Kidney tubule cell (primary cell): Measurements from ENCODE around the gene MYO3B.
"Not testable (repeated sequence)": the region's sequence is repeated elsewhere in the genome, so short reads cannot be mapped to it uniquely, and the experiment has no call there.

Experiments
- DNase-seq: peaks from one replicate; pipeline ENCODE4 v3.0.0-alpha.2; 2018; ENCODE audit warnings: low spot score

Gene MYO3B

GRCh38 chr2:170509452-170510193 is 331.7 kb downstream of the MYO3B start:
- DNase-seq = no peak

GRCh38 chr2:170512266-170512665 is 334.3 kb downstream of the MYO3B start:
- no peak for DNase-seq

GRCh38 chr2:170514140-170514539 is 336.2 kb downstream of the MYO3B start:
- DNase-seq = peak; percentile 12

- DNase-seq = no peak
Observed at GRCh38 chr2:170517538-170517937, 339.6 kb downstream of the MYO3B start.

GRCh38 chr2:170518911-170519310 is 341.0 kb downstream of the MYO3B start:
- DNase-seq = no peak

- no peak for DNase-seq
Observed at GRCh38 chr2:170521299-170521698, 343.4 kb downstream of the MYO3B start.

- DNase-seq = no peak
Observed at GRCh38 chr2:170523506-170523905, 345.6 kb downstream of the MYO3B start.

- DNase-seq = peak; percentile 59
Observed at GRCh38 chr2:170524828-170525565, 347.1 kb downstream of the MYO3B start.

- peak; percentile 96 for DNase-seq
Observed at GRCh38 chr2:170525566-170525900, 347.6 kb downstream of the MYO3B start.

GRCh38 chr2:170530284-170530745 is 352.4 kb downstream of the MYO3B start:
- peak; percentile 60 for DNase-seq

GRCh38 chr2:170530803-170531564 is 353.0 kb downstream of the MYO3B start:
- no peak for DNase-seq

- DNase-seq = no peak
Observed at GRCh38 chr2:170531876-170532275, 353.9 kb downstream of the MYO3B start.

- peak; percentile 31 for DNase-seq
Observed at GRCh38 chr2:170533156-170533555, 355.2 kb downstream of the MYO3B start.

GRCh38 chr2:170535552-170535951 is 357.6 kb downstream of the MYO3B start:
- no peak for DNase-seq

GRCh38 chr2:170544817-170545216 is 366.9 kb downstream of the MYO3B start:
- no peak for DNase-seq

GRCh38 chr2:170548304-170548703 is 370.4 kb downstream of the MYO3B start:
- no peak for DNase-seq

- no peak for DNase-seq
Observed at GRCh38 chr2:170550501-170550900, 372.6 kb downstream of the MYO3B start.

- not testable (repeated sequence) for DNase-seq
Observed at GRCh38 chr2:170551899-170552298, 374.0 kb downstream of the MYO3B start.

- no peak for DNase-seq
Observed at GRCh38 chr2:170553748-170554147, 375.8 kb downstream of the MYO3B start.

- DNase-seq = peak; percentile 79
Observed at GRCh38 chr2:170554278-170554955, 376.5 kb downstream of the MYO3B start.

- DNase-seq = no peak
Observed at GRCh38 chr2:170562928-170563327, 385.0 kb downstream of the MYO3B start.

GRCh38 chr2:170563401-170563800 is 385.5 kb downstream of the MYO3B start:
- no peak for DNase-seq
